Activated CD4-positive, alpha-beta memory T cell treated with anti-CD3 and anti-CD28 coated beads for 36 hours (primary cell): ENCODE data around the gene KRT6A. TPM values are rescaled to one million over a fixed set of nuclear protein-coding genes. Genes with fewer than 3 reads are reported as not detected.
"Not testable (repeated sequence)": the region's sequence is repeated elsewhere in the genome, so short reads cannot be mapped to it uniquely, and the experiment has no call there.

Source experiments
- CTCF ChIA-PET: fragments of 350-600 bp; sonication (Branson Sonifier 250); formaldehyde crosslinking; loops from one replicate; lab custom pipeline; 2021; ENCODE audit warnings: antibody characterized with exemption, inconsistent platforms; lab: Charles Lee
- POLR2A ChIA-PET: fragments of 350-600 bp; sonication (Branson Sonifier 250); formaldehyde crosslinking; loops from one replicate; lab custom pipeline; 2021; ENCODE audit warnings: antibody characterized with exemption; lab: Charles Lee
- DNase-seq: peaks from one replicate; pipeline ENCODE4 v3.0.0-alpha.2; 2020
- H3K27ac Mint-ChIP-seq: one replicate; pipeline ENCODE4 v1.8.0; 2021; ENCODE audit warnings: mixed read lengths
- H3K27me3 Mint-ChIP-seq: one replicate; pipeline ENCODE4 v1.8.0; 2021; ENCODE audit warnings: mixed read lengths
- H3K36me3 Mint-ChIP-seq: one replicate; pipeline ENCODE4 v1.8.0; 2021; ENCODE audit warnings: mixed read lengths
- H3K4me1 Mint-ChIP-seq: one replicate; pipeline ENCODE4 v1.8.0; 2021; ENCODE audit warnings: low read depth, mixed read lengths
- H3K4me3 Mint-ChIP-seq: one replicate; pipeline ENCODE4 v1.8.0; 2021; ENCODE audit warnings: mild to moderate bottlenecking, mixed read lengths
- H3K9me3 Mint-ChIP-seq: one replicate; pipeline ENCODE4 v1.8.0; 2021; ENCODE audit warnings: mixed read lengths
- intact Hi-C: fragments of 100-400 bp; cut with micrococcal nuclease; formaldehyde crosslinking; loops from one replicate; pipeline ENCODE4 v1.15.1; 2023
- total RNA-seq, 2 experiments: library from RNA; stranded (reverse); gene quantifications; one replicate each; pipeline ENCODE4 v1.2.3, GENCODE V29; 2021

Gene KRT6A
- total RNA-seq, 2 experiments from 2014 or later = not detected

DNA sequence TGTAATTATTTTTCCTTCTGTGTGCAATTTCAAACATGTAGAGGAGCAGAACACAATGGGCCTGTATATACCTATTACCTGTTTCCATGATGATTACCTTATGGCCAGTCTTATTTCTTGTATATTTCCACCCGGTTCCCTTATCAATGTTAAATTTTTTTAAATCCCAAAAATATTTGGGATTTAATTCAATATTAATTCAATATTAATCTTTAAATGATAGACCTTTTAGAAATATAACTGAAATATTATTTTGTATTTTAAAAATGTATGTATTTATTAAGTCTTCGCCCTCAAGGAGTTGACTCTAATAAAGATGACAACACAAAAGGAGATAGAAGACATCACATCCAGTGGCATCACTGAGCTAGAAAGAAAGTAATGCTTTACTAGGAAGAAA, 18.8 kb downstream of the KRT6A start:
- H3K27ac Mint-ChIP-seq = no peak overlapping the region
- H3K4me1 Mint-ChIP-seq = no peaks in the 10 kb centered on the region
- intact Hi-C loops = no loop called here
- no peak overlapping the region for H3K4me3 Mint-ChIP-seq
- no peaks in the 10 kb centered on the region for H3K36me3 Mint-ChIP-seq
- DNase-seq = no peak
- H3K27me3 Mint-ChIP-seq = peaks cover 9% of the 10 kb centered on the region
- POLR2A ChIA-PET = no interaction called here
- no peaks in the 10 kb centered on the region for H3K9me3 Mint-ChIP-seq
- CTCF ChIA-PET = no interaction called here

DNA sequence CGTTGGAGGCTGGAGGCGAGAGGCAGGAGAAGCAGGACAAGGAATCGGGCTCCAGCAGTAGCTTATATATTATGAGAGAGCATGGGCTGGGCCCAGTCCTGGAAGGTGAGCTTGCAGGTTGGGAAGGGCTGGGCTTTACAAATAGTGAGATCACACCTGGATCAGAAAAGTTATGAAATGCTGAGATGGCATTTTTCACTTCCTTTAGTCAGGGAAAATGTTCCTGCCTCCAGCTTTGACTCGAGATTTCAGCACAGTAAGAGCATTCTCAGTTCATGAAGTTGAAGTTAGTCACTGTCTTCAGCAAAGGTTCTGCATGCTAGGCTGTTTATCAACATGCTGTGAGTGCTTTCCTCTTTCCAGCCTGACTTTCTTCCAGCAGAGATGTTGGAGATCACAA, 19.3 kb downstream of the KRT6A start, which contains the start of gene KRT6C:
Gene KRT6C (minus strand): TSS at position 38 of the 400 bp plus-strand sequence. CDS start 68 bp downstream, outside the sequence.
- no peak within 1 kb of the TSS for H3K27ac Mint-ChIP-seq
- ChIA-PET CTCF (no interaction called here), POLR2A (no interaction called here)
- H3K4me3 Mint-ChIP-seq = no peak within 1 kb of the TSS
- H3K4me1 Mint-ChIP-seq = no peaks in the 10 kb centered on the region
- no peaks in the 10 kb centered on the region for H3K9me3 Mint-ChIP-seq
- no peak for DNase-seq
- no peaks in the 10 kb centered on the region for H3K36me3 Mint-ChIP-seq
- peaks cover 9% of the 10 kb centered on the region for H3K27me3 Mint-ChIP-seq
- intact Hi-C loops = no loop called here

DNA sequence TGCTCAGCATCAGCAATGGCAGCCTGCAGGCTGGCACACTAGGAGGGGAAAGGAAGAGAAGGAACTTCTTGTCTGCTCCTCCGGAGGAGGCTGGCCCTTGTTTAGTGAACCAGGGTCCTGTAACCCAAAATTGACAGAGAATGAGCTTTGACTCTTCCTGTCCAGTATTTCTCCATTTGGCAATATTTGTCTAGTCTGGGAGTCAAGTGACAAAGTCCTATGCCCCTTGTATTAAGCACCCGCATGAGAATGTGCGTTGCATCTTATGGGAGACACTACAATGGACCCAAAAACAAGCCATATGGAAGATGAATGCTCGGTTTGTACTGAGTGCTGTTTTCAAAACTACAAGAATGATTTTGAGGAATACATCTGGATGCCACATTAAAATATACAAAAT, 23.2 kb downstream of the KRT6A start:
- Mint-ChIP-seq H3K9me3 (no peaks in the 10 kb centered on the region), H3K36me3 (no peaks in the 10 kb centered on the region), H3K27me3 (peaks cover 9% of the 10 kb centered on the region), H3K4me3 (no peak overlapping the region), H3K27ac (no peak overlapping the region), H3K4me1 (no peaks in the 10 kb centered on the region)
- ChIA-PET CTCF (no interaction called here), POLR2A (no interaction called here)
- intact Hi-C loops = no loop called here
- DNase-seq = no peak

DNA sequence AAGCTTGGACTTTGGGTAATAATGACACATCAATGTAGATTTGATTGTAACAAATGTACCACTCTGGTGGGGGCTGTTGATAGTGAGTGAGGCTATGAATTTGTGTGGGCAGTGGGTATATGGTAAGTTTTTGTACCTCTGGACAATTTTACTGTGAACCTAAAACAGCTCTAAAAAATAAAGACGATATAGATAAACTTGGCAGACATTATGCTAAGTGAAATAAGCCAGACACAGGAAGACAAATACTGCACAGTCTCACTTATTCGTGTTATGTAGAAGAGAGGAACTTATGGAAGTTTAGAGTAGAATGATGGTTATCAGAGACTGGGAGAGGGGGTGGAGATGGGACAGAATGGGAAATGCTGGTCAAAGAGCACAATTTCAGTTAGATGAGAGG, 28.2 kb downstream of the KRT6A start:
- no peak overlapping the region for H3K4me3 Mint-ChIP-seq
- CTCF ChIA-PET = no interaction called here
- intact Hi-C loops = no loop called here

DNA sequence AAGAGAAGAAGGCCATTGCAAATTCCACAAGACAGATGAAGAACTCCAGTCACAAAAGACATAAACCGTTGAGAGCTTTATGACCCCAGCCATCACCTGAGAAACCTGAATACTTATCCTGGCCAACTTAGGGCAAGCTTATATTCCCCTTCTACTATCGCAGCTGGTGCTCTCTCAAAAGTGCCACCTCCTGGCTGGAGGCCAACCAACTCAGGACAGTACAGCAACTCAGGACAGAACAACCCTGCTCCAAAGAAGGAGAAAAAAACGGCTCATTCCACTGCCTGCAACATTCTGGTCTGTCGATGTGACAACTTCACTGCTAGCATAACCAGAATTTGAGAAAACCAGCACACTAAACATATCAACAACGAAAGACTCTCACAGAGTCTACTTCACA, 31.4 kb downstream of the KRT6A start:
- H3K27ac Mint-ChIP-seq = no peak overlapping the region
- no peak for DNase-seq
- no peaks in the 10 kb centered on the region for H3K9me3 Mint-ChIP-seq
- CTCF ChIA-PET = no interaction called here
- peaks cover 4% of the 10 kb centered on the region for H3K27me3 Mint-ChIP-seq
- intact Hi-C loops = no loop called here
- H3K36me3 Mint-ChIP-seq = no peaks in the 10 kb centered on the region
- POLR2A ChIA-PET = no interaction called here
- H3K4me1 Mint-ChIP-seq = no peaks in the 10 kb centered on the region
- no peak overlapping the region for H3K4me3 Mint-ChIP-seq

More for the DNA sequence above, 28.2 kb downstream of the KRT6A start:
- Mint-ChIP-seq H3K36me3 (no peaks in the 10 kb centered on the region), H3K27ac (no peak overlapping the region), H3K4me1 (no peaks in the 10 kb centered on the region), H3K9me3 (no peaks in the 10 kb centered on the region), H3K27me3 (peaks cover 5% of the 10 kb centered on the region)
- POLR2A ChIA-PET = no interaction called here
- no peak for DNase-seq

DNA sequence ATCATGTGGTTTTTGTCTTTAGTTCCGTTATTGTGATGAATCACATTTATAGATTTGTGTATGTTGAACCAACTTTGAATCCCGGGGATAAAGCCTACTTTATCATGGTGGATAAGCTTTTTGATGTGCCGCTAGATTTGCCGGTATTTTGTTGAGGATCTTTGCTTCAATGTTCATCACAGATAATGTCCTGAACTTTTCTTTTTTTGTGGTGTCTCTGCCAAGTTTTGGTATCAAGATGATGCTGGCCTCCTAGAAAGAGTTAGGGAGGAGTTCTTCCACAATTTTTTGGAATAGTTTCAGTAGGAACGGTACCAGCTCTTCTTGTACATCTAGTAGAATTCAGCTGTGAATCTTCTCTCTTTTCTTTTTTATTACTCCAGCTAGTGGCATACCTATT, 34.2 kb downstream of the KRT6A start:
- DNase-seq = no peak
- H3K4me1 Mint-ChIP-seq = peaks cover 1% of the 10 kb centered on the region
- no peak overlapping the region for H3K4me3 Mint-ChIP-seq
- H3K9me3 Mint-ChIP-seq = no peaks in the 10 kb centered on the region
- intact Hi-C loops = no loop called here
- peaks cover 4% of the 10 kb centered on the region for H3K27me3 Mint-ChIP-seq
- no peaks in the 10 kb centered on the region for H3K36me3 Mint-ChIP-seq
- POLR2A ChIA-PET = no interaction called here
- no peak overlapping the region for H3K27ac Mint-ChIP-seq
- CTCF ChIA-PET = no interaction called here

DNA sequence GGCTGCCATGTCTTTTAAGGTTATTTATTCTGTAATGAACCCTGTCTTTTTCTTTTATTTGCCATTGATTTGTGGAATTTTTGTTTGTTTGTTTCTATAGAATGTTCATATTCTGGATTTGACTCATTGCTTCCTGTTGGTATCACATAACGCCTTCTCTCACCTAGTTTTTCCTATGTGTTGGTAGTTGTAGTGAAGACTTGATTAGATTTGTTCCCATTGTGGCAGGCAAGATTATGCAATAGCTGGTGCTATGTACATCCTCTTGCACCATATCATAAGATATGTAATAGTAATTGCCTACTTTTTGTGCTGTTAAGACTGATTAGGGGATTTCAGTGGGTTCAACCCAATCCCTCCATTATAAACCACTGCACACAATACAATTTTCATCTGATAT, 37.2 kb downstream of the KRT6A start:
- intact Hi-C loops = no loop called here
- Mint-ChIP-seq H3K36me3 (no peaks in the 10 kb centered on the region), H3K27me3 (peaks cover 1% of the 10 kb centered on the region), H3K4me1 (peaks cover 1% of the 10 kb centered on the region), H3K9me3 (no peaks in the 10 kb centered on the region), H3K4me3 (no peak overlapping the region), H3K27ac (no peak overlapping the region)
- POLR2A ChIA-PET = no interaction called here
- CTCF ChIA-PET = no interaction called here
- DNase-seq = no peak

DNA sequence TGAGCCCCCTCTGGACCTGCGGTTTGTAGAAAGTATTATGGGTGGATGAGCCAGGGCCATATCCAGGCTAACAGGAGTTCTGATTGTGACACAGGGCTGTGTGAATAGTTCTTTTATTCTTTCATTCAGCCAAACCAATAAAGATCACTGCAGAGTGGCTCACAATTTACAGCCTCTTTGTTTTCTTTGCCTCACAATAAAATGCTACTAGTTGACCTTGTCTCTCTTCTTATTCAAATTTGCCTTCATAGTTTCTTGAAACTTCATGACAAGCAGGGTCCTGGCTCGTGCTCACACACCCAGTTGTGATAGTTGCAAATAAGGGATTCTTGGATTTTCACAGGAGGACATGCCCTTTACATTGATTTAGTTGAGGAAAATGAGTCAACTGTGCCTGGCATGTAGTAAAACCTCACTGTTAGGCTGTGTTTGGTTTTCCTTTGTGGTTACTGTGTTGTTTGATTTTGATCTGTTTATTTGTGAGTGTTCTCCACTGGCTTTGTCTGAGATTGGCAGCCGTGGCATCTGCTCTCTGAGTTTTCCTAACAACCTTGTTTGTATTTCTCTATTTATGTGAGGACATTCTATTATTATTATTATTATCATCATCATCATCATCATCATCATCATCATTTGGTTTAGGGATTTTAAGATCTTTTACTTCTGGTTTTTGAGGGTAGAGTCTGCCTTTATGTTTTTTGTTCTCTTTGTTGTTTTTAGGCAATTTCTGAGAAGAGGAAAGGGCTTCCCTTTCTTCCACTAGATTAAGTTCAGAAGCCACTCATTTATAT, 38.5 kb downstream of the KRT6A start:
- ChIA-PET POLR2A (no interaction called here), CTCF (no interaction called here)
- Mint-ChIP-seq H3K36me3 (no peaks in the 10 kb centered on the region), H3K4me3 (no peak overlapping the region), H3K4me1 (peaks cover 1% of the 10 kb centered on the region), H3K9me3 (no peaks in the 10 kb centered on the region), H3K27ac (no peak overlapping the region), H3K27me3 (peaks cover 1% of the 10 kb centered on the region)
- DNase-seq = no peak
- intact Hi-C loops = no loop called here

DNA sequence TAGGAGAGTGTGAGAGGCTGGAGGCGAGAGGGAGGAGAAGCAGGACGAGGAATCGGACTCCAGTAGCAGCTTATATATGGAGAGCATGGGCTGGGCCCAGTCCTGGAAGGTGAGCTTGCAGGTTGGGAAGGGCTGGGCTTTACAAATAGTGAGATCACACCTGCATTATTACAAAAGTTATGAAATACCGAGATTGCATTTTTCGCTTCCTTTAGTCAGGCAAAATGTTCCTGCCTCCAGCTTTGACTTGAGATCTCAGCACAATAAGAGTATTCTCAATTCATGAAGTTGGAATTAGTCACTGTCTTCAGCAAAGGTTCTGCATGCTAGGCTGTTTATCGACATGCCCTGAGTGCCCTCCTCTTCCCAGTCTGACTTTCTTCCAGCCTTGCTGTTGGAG, 41.0 kb downstream of the KRT6A start, which contains the start of gene KRT6B:
Gene KRT6B (minus strand): TSS at position 46 of the 400 bp plus-strand sequence. CDS start 68 bp downstream, outside the sequence.
- no peaks in the 10 kb centered on the region for H3K36me3 Mint-ChIP-seq
- peaks cover 1% of the 10 kb centered on the region for H3K27me3 Mint-ChIP-seq
- H3K27ac Mint-ChIP-seq = no peak within 1 kb of the TSS
- no peaks in the 10 kb centered on the region for H3K9me3 Mint-ChIP-seq
- peaks cover 1% of the 10 kb centered on the region for H3K4me1 Mint-ChIP-seq
- intact Hi-C loops = no loop called here
- CTCF ChIA-PET = no interaction called here
- DNase-seq = no peak
- H3K4me3 Mint-ChIP-seq = no peak within 1 kb of the TSS
- POLR2A ChIA-PET = no interaction called here

DNA sequence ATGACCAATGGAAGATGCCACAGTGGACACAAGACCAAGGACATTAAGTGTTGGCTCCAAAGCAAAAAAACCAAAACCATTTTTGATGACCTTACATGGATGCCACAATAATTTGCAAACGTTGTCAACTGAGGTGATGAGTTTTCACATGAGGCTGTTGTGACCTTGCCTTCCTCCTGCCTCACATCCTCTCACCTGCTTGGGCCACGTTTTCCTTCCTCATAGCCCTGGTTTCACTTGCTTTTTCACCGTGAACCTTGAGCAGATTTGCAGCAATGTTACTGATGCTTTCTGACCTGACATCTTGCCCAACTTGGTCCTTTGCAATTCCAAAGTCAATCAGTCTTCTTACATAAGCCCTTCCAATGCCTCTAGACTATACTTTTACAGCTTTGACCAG, 44.8 kb downstream of the KRT6A start:
- Mint-ChIP-seq H3K9me3 (no peaks in the 10 kb centered on the region), H3K4me3 (no peak overlapping the region), H3K27me3 (peaks cover 18% of the 10 kb centered on the region), H3K27ac (no peak overlapping the region), H3K36me3 (no peaks in the 10 kb centered on the region), H3K4me1 (no peaks in the 10 kb centered on the region)
- DNase-seq = no peak
- CTCF ChIA-PET = no interaction called here
- intact Hi-C loops = no loop called here
- POLR2A ChIA-PET = no interaction called here

DNA sequence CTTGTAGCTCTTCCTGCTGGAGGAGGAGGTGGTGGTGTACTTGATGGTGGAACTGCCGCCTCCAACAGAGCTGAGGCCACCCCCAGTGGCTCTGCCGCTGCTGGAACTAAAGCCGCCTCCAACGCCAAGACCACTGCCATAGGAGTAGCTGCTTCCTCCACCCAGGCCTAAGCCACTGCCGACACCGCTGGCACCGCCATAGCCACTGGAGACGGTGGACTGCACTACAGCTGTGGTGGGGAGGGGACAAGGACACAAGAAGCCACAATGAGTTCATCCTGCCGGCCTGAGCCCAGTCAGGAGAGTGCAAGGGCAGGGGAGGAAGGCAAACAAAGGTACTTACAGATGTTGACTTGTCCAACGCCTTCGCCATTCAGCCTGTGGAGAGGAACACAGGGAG, 45.9 kb downstream of the KRT6A start:
- CTCF ChIA-PET, H3K4me3 Mint-ChIP-seq, H3K36me3 Mint-ChIP-seq, H3K9me3 Mint-ChIP-seq, H3K27ac Mint-ChIP-seq, POLR2A ChIA-PET, H3K4me1 Mint-ChIP-seq, DNase-seq, intact Hi-C loops: not testable (repeated sequence)
- peaks cover 26% of the 10 kb centered on the region for H3K27me3 Mint-ChIP-seq

DNA sequence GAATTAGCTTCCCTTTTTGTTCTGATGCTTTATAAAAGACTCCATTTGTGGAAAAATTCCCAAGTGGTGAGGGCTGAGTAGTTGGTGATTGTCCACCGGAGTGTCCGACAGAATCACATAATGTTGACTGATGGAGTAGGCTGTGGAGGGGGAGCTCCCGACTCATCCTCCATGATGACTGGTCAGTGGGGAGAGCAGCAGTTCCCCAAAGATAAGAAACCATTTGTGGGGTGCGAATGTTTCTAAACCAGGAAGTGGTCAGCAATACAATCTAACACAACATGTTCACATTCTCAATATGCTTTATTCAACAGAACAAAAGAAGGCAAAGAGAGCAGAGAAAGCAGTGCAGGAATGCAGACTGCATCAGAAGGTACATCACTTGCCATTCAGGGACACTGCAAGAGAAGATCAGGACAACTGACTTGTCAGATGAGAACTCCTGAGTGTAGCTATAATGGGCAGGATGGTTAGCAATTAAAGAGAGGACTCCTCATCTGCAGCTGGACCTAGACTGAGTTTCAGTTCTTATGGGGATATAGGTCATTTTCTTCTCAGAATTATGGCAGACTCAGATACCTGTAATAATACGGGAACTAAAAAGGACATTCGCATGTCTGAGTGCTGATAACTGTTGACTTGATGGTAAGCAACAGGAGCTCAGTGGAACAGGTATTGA, 46.6 kb downstream of the KRT6A start:
- Mint-ChIP-seq H3K36me3 (no peaks in the 10 kb centered on the region), H3K4me1 (no peaks in the 10 kb centered on the region), H3K27me3 (peaks cover 33% of the 10 kb centered on the region), H3K9me3 (no peaks in the 10 kb centered on the region), H3K27ac (no peak overlapping the region), H3K4me3 (no peak overlapping the region)
- CTCF ChIA-PET = no interaction called here
- POLR2A ChIA-PET = no interaction called here
- DNase-seq = no peak
- intact Hi-C loops = no loop called here

DNA sequence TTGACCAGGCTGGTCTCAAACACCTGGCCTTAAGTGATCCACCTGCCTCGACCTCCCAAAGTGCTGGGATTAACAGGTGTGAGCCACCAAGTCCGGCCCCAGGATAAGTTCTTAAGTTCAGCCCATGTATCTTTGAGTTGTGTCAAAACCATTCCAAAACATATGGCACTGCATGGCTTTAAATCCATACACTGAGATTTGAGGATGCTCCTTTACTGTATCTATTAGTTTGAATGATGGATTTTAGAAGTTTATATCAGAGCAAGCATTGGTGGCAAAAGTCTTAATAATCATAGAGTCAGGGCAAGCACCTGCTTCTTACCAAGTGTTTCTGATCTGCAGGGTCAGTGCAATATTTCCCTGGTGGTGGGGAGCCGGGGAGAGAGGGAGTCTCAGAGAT, 47.2 kb downstream of the KRT6A start:
- POLR2A ChIA-PET = no interaction called here
- Mint-ChIP-seq H3K27me3 (peaks cover 38% of the 10 kb centered on the region), H3K4me1 (no peaks in the 10 kb centered on the region), H3K27ac (no peak overlapping the region), H3K36me3 (no peaks in the 10 kb centered on the region), H3K4me3 (no peak overlapping the region), H3K9me3 (no peaks in the 10 kb centered on the region)
- intact Hi-C loops = no loop called here
- no peak for DNase-seq
- CTCF ChIA-PET = no interaction called here
